GM10266 (cell line): ENCODE results near the gene BHLHA9.
A peak's percentile ranks its signal among the peaks of the same experiment; 100 is the strongest.

Experiments
- DNase-seq: peaks from one replicate; pipeline ENCODE4 v3.0.0; 2012; ENCODE audit errors: extremely low spot score
- TF ChIP-seq, protein P1 (sequence below): IDR thresholded peaks from 2 replicates; pipeline ENCODE4 v1.5.1; 2012; ENCODE audit warnings: mild to moderate bottlenecking, low read depth; ENCODE audit not compliant: control insufficient read depth, insufficient read depth; ENCODE audit errors: missing control alignments

BHLHA9 gene

DNA sequence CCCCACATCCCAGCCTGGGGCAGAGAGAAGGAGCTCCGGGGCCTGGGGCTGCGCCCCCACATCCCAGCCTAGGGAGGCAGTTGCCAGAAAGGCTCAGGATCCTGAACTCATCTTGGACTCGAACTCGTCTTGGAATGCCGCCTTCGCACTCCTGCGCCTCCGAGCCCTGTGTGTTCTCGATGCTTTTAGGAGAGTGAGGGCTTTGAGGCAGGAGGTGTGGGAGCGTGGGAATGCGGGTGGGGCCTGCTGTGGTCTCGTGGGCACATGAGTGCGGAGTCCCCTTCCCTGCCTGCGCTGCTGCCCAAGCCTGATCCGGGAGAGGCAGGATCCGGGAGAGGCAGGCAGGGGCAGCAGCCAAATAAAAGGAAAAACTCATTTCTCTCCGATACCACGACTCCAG lies 1.2 kb downstream of the BHLHA9 start:
- TF ChIP-seq, protein P1, sequence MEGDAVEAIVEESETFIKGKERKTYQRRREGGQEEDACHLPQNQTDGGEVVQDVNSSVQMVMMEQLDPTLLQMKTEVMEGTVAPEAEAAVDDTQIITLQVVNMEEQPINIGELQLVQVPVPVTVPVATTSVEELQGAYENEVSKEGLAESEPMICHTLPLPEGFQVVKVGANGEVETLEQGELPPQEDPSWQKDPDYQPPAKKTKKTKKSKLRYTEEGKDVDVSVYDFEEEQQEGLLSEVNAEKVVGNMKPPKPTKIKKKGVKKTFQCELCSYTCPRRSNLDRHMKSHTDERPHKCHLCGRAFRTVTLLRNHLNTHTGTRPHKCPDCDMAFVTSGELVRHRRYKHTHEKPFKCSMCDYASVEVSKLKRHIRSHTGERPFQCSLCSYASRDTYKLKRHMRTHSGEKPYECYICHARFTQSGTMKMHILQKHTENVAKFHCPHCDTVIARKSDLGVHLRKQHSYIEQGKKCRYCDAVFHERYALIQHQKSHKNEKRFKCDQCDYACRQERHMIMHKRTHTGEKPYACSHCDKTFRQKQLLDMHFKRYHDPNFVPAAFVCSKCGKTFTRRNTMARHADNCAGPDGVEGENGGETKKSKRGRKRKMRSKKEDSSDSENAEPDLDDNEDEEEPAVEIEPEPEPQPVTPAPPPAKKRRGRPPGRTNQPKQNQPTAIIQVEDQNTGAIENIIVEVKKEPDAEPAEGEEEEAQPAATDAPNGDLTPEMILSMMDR, result no peak
- no peak for DNase-seq

DNA sequence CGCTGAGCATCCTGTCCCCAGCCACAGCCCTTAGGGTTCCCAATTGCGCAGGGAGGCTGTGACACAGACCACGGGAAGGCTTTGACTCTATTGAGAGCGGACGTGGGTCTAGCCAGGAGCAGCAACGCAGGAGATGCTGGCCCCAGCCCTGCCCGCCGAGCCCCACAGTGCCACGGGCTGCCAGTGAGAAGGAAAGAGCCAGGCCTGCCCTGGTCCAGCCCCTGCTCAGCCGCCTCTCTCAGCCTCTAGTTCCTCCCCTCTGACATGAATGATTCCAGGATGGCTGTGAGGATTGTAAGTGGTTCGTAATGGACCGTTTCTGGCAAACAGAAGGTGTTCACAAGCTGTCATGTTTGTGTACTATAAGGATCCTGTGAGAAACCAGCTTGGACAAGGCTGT lies 2.5 kb downstream of the BHLHA9 start:
- TF ChIP-seq, protein P1, result no peak
- DNase-seq, result no peak

DNA sequence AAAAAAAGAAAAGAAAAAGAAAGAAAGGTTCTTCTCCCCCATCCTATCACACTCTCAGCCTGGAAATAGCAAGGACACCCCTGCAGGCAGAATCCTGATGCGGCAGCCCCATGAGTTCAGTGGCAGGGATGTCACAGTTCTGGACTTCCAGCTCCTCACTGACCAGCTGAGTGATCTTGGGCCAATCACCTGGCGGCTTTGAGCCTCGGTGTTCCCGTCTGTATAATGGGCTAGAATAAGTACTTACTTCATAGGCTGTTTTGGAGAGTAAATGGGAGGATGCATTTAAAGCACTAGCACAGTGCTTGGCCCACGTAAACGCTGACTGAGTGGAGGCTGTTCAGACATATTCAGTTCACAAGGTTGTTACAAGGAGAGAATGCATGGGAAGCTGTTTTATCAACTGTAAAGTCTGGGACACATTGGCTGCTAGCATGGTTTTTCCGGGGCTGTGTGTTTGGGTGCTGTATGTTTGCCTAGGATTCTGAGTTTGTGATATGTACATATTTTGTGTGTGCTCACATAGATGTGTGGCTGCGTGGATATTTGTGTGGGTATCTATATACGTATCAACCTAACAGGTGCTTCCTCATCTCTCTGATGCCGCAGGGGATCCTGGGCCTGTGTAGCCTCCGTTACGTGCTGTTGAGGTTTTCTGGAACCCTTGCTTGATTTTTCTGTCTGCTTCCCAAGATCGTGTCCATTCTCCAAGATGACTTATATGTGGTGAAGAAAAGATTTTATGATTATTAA lies 3.4 kb downstream of the BHLHA9 start:
- DNase-seq, result no peak
- TF ChIP-seq, protein P1, result no peak

DNA sequence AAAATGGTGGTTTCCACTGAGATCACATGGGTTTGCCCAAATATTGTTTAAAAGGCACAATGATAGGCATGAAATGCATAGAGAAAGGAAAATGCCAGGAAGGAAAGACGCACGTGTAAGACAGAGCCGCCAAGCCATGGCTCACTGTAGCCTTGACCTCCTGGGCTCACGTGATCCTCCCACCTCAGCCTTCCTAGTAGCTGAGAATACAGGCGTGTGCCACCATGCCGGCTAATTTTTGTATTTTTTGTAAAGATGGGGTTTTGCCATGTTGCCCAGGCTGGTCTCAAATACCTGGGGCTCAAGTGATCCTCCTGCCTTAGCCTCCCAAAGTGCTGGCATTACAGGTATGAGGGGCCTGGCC lies 4.0 kb downstream of the BHLHA9 start:
- TF ChIP-seq, protein P1, result no peak
- DNase-seq, result no peak

DNA sequence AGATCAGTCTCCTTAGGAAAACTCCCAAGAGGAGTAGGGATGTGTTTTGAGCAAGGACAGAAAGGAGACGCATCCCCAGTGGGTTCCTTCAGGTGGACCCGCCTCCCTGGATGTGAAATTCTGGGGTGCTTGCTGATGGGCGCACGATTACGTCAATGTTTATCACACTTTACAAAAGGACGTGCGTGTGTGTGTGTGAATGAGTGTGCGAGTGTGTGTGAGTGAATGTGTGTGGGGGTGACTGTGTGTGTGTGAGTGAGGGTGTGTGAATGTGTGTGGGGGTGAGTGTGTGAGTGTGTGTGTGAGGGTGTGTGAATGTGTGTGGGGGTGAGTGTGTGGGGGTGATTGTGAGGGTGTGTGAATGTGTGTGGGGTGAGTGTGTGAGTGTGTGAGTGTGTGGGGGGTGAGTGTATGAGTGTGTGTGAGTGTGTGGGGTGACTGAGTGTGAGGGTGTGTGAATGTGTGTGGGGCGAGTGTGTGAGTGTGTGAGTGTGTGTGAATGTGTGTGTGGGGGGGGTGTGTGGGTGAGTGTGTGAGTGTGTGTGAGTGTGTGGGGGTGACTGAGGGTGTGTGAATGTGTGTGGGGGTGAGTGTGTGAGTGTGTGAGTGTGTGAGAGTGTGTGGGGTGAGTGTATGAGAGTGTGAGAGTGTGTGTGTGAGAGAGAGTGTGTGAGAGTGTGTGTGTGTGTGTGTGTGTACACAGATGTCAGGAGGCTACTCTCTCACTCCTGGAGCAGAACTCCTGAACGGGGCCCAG lies 5.1 kb downstream of the BHLHA9 start:
- TF ChIP-seq, protein P1, result no peak
- DNase-seq, result no peak

DNA sequence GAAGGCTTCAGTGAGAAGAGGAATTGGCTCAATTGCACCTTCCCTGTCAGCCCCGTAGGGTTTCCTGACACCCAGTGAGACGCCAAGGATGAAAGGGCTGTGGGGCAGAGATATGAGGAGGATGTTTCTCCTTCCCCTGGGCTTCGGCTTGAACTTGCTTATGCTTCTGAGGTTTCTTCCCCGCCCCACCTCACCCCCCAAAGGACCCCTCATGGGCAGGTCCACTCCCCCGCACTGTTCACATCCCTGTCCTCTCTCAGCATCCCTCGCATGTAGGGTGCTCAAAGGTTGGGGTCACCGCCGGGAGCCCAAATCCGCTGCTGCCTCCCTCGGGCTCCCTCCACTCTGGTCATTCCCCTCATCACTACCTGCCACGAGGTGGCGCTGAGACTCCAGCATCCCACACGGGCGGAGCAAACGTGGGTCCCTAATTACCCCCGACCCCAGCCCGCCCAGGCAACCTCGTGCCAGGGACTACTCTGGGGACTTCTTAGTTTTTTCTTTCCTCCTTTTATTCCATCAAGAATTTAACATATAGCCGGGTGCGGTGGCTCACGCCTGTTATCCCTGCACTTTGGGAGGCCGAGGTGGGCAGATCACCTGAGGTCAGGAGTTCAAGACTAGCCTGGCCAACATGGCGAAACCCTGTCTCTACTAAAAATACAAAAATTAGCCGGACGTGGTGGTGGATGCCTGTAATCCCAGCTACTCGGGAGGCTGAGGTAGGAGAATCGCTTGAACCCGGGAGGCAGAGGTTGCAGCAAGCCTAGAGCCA lies 5.9 kb downstream of the BHLHA9 start:
- TF ChIP-seq, protein P1, result peak; percentile 83
- peak; percentile 88 for DNase-seq
